Natural killer cell (primary cell): ENCODE measurements around the gene SCG5. TPM values are rescaled to one million over a fixed set of nuclear protein-coding genes. Genes with fewer than 3 reads are reported as not detected.
A peak's percentile ranks its signal among the peaks of the same experiment; 100 is the strongest.

ENCODE experiments used
- ATAC-seq, 3 donors: fragments of 150-1000 bp in 2 of 3; fragments of 200-7000 bp in 1 of 3; cut with Tn5 transposase; 1 replicate in 1 of 3; 2 replicates in 2 of 3; pipeline ENCODE4 v1.10.0; 2021; ENCODE audit warnings: mild to moderate bottlenecking in 2 of 3, moderate library complexity in 2 of 3
- DNase-seq, 2 donors: peaks; one replicate each; pipeline versions ENCODE4 v3.0.0 to v3.0.0-alpha.2; 2013 to 2021; ENCODE audit warnings: mixed read lengths in 1 of 2
- H3K27ac ChIP-seq: one replicate; pipeline ENCODE4 v1.5.1; 2013; ENCODE audit warnings: mild to moderate bottlenecking, low read length
- H3K27me3 ChIP-seq: one replicate; pipeline ENCODE4 v1.6.1; 2013; ENCODE audit warnings: low read length; ENCODE audit not compliant: control insufficient read depth, insufficient read depth
- H3K36me3 ChIP-seq: one replicate; pipeline ENCODE4 v1.6.1; 2013; ENCODE audit warnings: low read length; ENCODE audit not compliant: control insufficient read depth, insufficient read depth
- H3K4me1 ChIP-seq: one replicate; pipeline ENCODE4 v1.6.1; 2013; ENCODE audit warnings: low read length; ENCODE audit not compliant: control insufficient read depth, insufficient read depth
- H3K4me3 ChIP-seq: one replicate; pipeline ENCODE4 v1.5.1; 2013; ENCODE audit warnings: low read length
- H3K9me3 ChIP-seq: one replicate; pipeline ENCODE4 v1.6.1; 2013; ENCODE audit warnings: low read length; ENCODE audit not compliant: control insufficient read depth, insufficient read depth
- H3K27ac Mint-ChIP-seq, 2 donors: one replicate each; pipeline ENCODE4 v1.8.0; 2022; ENCODE audit warnings: mild to moderate bottlenecking in 2 of 2, mixed read lengths in 2 of 2, moderate library complexity in 1 of 2
- H3K27me3 Mint-ChIP-seq, 2 donors: one replicate each; pipeline ENCODE4 v1.8.0; 2022; ENCODE audit warnings: low read depth in 2 of 2, mixed read lengths in 2 of 2
- H3K36me3 Mint-ChIP-seq: one replicate; pipeline ENCODE4 v1.8.0; 2022; ENCODE audit warnings: mixed read lengths
- H3K4me1 Mint-ChIP-seq, 2 donors: one replicate each; pipeline ENCODE4 v1.8.0; 2022; ENCODE audit warnings: mixed read lengths in 2 of 2
- H3K4me3 Mint-ChIP-seq: one replicate; pipeline ENCODE4 v1.8.0; 2022; ENCODE audit warnings: mild to moderate bottlenecking, moderate library complexity, mixed read lengths
- H3K9me3 Mint-ChIP-seq, 2 donors: one replicate each; pipeline ENCODE4 v1.8.0; 2022; ENCODE audit warnings: mixed read lengths in 2 of 2
- WGBS: methylation state at CpG from one replicate; pipeline ENCODE4 v1.1.7; 2013; ENCODE audit warnings: missing lambda C conversion rate; ENCODE audit not compliant: insufficient coverage; 5-methylcytosine and 5-hydroxymethylcytosine counted together
- intact Hi-C: fragments of 100-400 bp; cut with micrococcal nuclease; formaldehyde crosslinking; loops from one replicate; pipeline ENCODE4 v1.14.2; 2022
- total RNA-seq, 4 donors: library from RNA; stranded (reverse); fragments of 120-200 nt in 1 of 4; gene quantifications; one replicate each; pipeline versions ENCODE4 v1.2.3 to v1.2.4, GENCODE V29; 2013 to 2022
- TF ChIP-seq, protein P1 (sequence below): fragments of 200-600 bp; IDR thresholded peaks from one replicate; pipeline ENCODE4 v1.8.0; 2022; ENCODE audit warnings: antibody characterized with exemption

Gene SCG5
- total RNA-seq, 3 donors from 2014 or later (not counting 1 experiment from before 2014, with no cell fraction given), result not detected

DNA sequence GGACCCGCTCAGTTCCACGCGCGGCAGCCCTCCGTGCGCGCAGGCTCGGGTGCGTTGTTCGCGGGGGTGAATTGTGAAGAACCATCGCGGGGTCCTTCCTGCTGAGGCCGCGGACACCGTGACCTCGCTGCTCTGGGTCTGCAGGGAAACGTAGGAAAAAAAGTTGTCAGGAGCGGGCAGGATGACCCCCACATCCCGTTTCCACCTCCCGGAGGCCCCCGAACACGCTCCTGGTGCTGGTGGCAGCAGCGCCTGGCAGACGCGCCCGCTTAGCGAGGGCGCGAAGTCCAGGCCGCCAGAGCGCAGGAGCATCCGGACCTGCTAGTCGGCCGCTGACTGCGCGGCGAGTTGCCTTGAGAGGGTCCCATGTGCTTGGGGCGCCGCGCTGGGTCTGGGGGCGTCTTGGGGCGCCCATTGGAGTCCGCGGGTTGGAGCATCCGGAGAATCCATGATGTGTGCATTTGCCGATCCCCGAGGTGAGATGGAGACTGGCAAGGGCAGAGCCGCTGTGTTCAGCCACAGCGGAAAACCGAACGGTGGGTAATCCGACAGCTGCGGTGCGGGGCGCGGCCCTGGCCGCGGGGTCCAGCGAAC lies 76.8 kb downstream of the SCG5 start:
- Histone ChIP-seq H3K27me3 (peaks cover 27% of the 10 kb centered on the region), H3K9me3 (no peaks in the 10 kb centered on the region), H3K4me3 (no peak overlapping the region), H3K36me3 (no peaks in the 10 kb centered on the region), H3K27ac (no peak overlapping the region), H3K4me1 (peaks cover 13% of the 10 kb centered on the region)
- Mint-ChIP-seq H3K4me3 (no peak overlapping the region), H3K36me3 (no peaks in the 10 kb centered on the region), H3K27ac (no peak overlapping the region), H3K9me3 (no peaks in the 10 kb centered on the region), H3K27me3 (peaks cover 56 to 70% of the 10 kb centered on the region in 2 donors), H3K4me1 (peaks cover 7 to 15% of the 10 kb centered on the region in 2 donors)
- TF ChIP-seq, protein P1, sequence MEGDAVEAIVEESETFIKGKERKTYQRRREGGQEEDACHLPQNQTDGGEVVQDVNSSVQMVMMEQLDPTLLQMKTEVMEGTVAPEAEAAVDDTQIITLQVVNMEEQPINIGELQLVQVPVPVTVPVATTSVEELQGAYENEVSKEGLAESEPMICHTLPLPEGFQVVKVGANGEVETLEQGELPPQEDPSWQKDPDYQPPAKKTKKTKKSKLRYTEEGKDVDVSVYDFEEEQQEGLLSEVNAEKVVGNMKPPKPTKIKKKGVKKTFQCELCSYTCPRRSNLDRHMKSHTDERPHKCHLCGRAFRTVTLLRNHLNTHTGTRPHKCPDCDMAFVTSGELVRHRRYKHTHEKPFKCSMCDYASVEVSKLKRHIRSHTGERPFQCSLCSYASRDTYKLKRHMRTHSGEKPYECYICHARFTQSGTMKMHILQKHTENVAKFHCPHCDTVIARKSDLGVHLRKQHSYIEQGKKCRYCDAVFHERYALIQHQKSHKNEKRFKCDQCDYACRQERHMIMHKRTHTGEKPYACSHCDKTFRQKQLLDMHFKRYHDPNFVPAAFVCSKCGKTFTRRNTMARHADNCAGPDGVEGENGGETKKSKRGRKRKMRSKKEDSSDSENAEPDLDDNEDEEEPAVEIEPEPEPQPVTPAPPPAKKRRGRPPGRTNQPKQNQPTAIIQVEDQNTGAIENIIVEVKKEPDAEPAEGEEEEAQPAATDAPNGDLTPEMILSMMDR, result no peak
- no peak for ATAC-seq
- no peak for DNase-seq
- 5% methylated on average over 60 of the region's 60 CpGs for WGBS
- intact Hi-C loops, result no loop called here

DNA sequence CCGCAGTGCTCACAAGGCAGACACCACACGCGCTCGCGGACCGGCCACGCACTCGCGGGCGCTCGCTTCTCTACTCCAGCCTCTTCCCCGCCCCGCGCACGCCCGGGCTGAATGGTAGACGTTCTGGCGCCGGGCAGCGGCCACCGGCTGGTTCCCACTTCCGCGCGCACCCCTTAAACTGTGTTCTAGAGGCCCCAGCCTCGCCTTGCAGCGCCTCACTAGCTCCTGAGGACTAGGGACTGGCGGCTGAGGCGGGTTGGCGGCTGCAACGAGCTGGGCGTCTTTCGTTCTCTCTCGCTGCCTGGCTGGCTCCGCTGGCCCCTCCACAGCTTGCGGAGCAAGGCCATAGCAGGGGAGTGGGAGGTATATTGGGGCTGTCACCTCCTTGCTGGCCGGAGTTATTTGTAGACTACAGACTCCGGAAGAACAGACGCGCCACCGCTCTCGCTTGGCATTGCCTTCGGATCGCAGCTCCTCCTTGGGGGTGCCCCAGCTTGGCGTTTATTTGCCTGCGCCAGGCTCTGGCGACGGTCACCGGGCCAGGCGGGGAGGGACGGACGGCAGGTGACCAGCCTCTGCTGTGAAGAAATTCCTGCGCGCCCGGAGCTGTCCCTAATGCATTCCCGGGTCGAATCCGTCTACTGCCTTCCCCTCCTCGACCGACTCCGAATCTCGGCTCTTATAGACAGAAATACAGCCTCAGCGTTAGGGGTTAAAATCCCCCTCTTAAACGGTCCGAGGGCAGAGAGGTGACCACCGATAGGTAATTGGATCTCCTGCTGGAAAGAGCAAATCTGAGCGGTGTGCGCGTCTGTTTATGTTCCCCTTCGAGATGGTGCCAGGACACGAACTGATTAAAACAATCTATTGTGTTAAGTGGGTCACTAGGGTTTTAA lies 77.6 kb downstream of the SCG5 start:
- Histone ChIP-seq H3K27me3 (peaks cover 27% of the 10 kb centered on the region), H3K9me3 (no peaks in the 10 kb centered on the region), H3K4me1 (peaks cover 13% of the 10 kb centered on the region), H3K4me3 (no peak overlapping the region), H3K36me3 (no peaks in the 10 kb centered on the region), H3K27ac (no peak overlapping the region)
- DNase-seq (no peak), ATAC-seq (no peak)
- TF ChIP-seq, protein P1, result no peak
- WGBS, result 6% methylated on average over 70 of the region's 70 CpGs
- no peaks in the 10 kb centered on the region for H3K9me3 Mint-ChIP-seq
- peaks cover 52 to 69% of the 10 kb centered on the region in 2 donors for H3K27me3 Mint-ChIP-seq
- H3K4me3 Mint-ChIP-seq, result peak overlapping the region; percentile 11
- intact Hi-C loops, result no loop called here
- H3K4me1 Mint-ChIP-seq, result peaks cover 7 to 15% of the 10 kb centered on the region in 2 donors
- H3K36me3 Mint-ChIP-seq, result no peaks in the 10 kb centered on the region
- H3K27ac Mint-ChIP-seq, result no peak overlapping the region

DNA sequence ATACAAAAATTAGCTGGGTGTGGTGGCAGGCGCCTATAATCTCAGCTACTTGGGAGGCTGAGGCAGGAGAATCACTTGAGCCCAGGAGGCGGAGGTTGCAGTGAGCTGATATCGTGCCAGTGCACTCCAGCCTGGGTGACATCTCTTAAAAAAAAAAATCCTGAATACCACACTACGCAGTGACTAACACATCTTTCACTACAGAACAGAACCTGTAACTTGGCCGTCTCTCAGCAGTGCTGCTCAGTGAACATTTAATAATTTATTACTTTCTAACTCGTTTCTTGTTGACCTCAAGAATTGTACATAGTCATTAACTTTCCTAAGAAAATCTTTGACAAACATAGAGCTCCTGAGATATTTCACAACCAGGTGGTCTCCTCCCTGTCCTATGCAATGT lies 80.1 kb downstream of the SCG5 start:
- no peak overlapping the region for H3K4me3 Mint-ChIP-seq
- WGBS, result 87% methylated on average over 6 of the region's 6 CpGs
- no peak for ATAC-seq
- peaks cover 6% of the 10 kb centered on the region for H3K36me3 Mint-ChIP-seq
- intact Hi-C loops, result no loop called here
- Histone ChIP-seq H3K36me3 (no peaks in the 10 kb centered on the region), H3K27me3 (peaks cover 19% of the 10 kb centered on the region), H3K9me3 (no peaks in the 10 kb centered on the region), H3K4me1 (peaks cover 13% of the 10 kb centered on the region), H3K4me3 (no peak overlapping the region), H3K27ac (no peak overlapping the region)
- no peak overlapping the region for H3K27ac Mint-ChIP-seq
- no peak for DNase-seq
- TF ChIP-seq, protein P1, result no peak
- H3K9me3 Mint-ChIP-seq, result peaks cover 0 to 4% of the 10 kb centered on the region in 2 donors
- H3K27me3 Mint-ChIP-seq, result peaks cover 47 to 66% of the 10 kb centered on the region in 2 donors
- H3K4me1 Mint-ChIP-seq, result peaks cover 6 to 13% of the 10 kb centered on the region in 2 donors
